Measurements from ENCODE around the gene KLF13. TPM values are rescaled to one million over a fixed set of nuclear protein-coding genes. Genes with fewer than 3 reads are reported as not detected.

KLF13 gene
- total RNA-seq, 1 donor from 2014 or later, result 31.0 TPM

GRCh38 chr15:31335989-31336592, 9.5 kb downstream of the KLF13 start:
- no peak for DNase-seq (ENCODE audit: low read depth)
- Histone ChIP-seq H3K79me2 (ENCODE audit: insufficient read depth, low read length) (peaks cover 92% of the 10 kb centered on the region), H3K36me3 (ENCODE audit: insufficient read depth, low read length) (no peaks in the 10 kb centered on the region), H3K9ac (ENCODE audit: low read length) (no peak overlapping the region), H3K27me3 (ENCODE audit: insufficient read depth, low read length) (no peaks in the 10 kb centered on the region), H3K4me2 (ENCODE audit: low read length) (no peak overlapping the region), H3K4me3 (ENCODE audit: insufficient read depth, low read depth, low read length) (no peak overlapping the region), H3K27ac (ENCODE audit: low read depth, low read length) (no peak overlapping the region), H2AFZ (ENCODE audit: low read depth, low read length) (no peak overlapping the region), H3K4me1 (ENCODE audit: insufficient read depth, low read length) (peaks cover 18% of the 10 kb centered on the region), H3K9me3 (ENCODE audit: insufficient read depth, low read depth, low read length) (no peaks in the 10 kb centered on the region), H4K20me1 (ENCODE audit: insufficient read depth, low read length) (peaks cover 92% of the 10 kb centered on the region)
- peaks cover 1% of the 10 kb centered on the region for H3K9me3 Mint-ChIP-seq (ENCODE audit: unreplicated experiment)
- no peak for FAIRE-seq
- peaks cover 2% of the 10 kb centered on the region for H3K36me3 Mint-ChIP-seq (ENCODE audit: low read depth, unreplicated experiment)
- no peak overlapping the region for H3K27ac Mint-ChIP-seq (ENCODE audit: unreplicated experiment)
- no peak overlapping the region for H3K4me3 Mint-ChIP-seq (ENCODE audit: unreplicated experiment)
- TF ChIP-seq EZH2 (IDR thresholded peaks at IDR 0.05; ENCODE audit: insufficient read depth, low read length) (no peak), CTCF (IDR thresholded peaks at IDR 0.05; ENCODE audit: insufficient read depth, low read depth, low read length) (no peak)
- no peaks in the 10 kb centered on the region for H3K27me3 Mint-ChIP-seq (ENCODE audit: low read depth, unreplicated experiment)
- peaks cover 7% of the 10 kb centered on the region for H3K4me1 Mint-ChIP-seq (ENCODE audit: low read depth, unreplicated experiment)

- Histone ChIP-seq H3K79me2 (ENCODE audit: insufficient read depth, low read length) (peaks cover 92% of the 10 kb centered on the region), H3K27ac (ENCODE audit: low read depth, low read length) (no peak overlapping the region), H3K36me3 (ENCODE audit: insufficient read depth, low read length) (no peaks in the 10 kb centered on the region), H3K4me1 (ENCODE audit: insufficient read depth, low read length) (peaks cover 18% of the 10 kb centered on the region), H3K9ac (ENCODE audit: low read length) (no peak overlapping the region), H3K4me2 (ENCODE audit: low read length) (no peak overlapping the region), H3K9me3 (ENCODE audit: insufficient read depth, low read depth, low read length) (no peaks in the 10 kb centered on the region), H4K20me1 (ENCODE audit: insufficient read depth, low read length) (peaks cover 92% of the 10 kb centered on the region), H3K27me3 (ENCODE audit: insufficient read depth, low read length) (no peaks in the 10 kb centered on the region), H3K4me3 (ENCODE audit: insufficient read depth, low read depth, low read length) (no peak overlapping the region), H2AFZ (ENCODE audit: low read depth, low read length) (no peak overlapping the region)
- Mint-ChIP-seq H3K9me3 (ENCODE audit: unreplicated experiment) (peaks cover 2% of the 10 kb centered on the region), H3K4me1 (ENCODE audit: low read depth, unreplicated experiment) (peaks cover 7% of the 10 kb centered on the region), H3K4me3 (ENCODE audit: unreplicated experiment) (no peak overlapping the region), H3K27me3 (ENCODE audit: low read depth, unreplicated experiment) (no peaks in the 10 kb centered on the region), H3K36me3 (ENCODE audit: low read depth, unreplicated experiment) (peaks cover 2% of the 10 kb centered on the region), H3K27ac (ENCODE audit: unreplicated experiment) (no peak overlapping the region)
- DNase-seq (ENCODE audit: low read depth) (peak; percentile 31), FAIRE-seq (no peak)
- TF ChIP-seq CTCF (IDR thresholded peaks at IDR 0.05; ENCODE audit: insufficient read depth, low read depth, low read length) (no peak), EZH2 (IDR thresholded peaks at IDR 0.05; ENCODE audit: insufficient read depth, low read length) (no peak)
Measured at GRCh38 chr15:31336593-31337295, 10.1 kb downstream of the KLF13 start.

Data from astrocyte (in vitro differentiated cells and primary cell).